HG03469 (cell line): ENCODE data around the gene NR2E1.

ENCODE experiments used
- ATAC-seq: cut with Tn5 transposase; IDR thresholded peaks from one replicate; pipeline ENCODE4 v1.9.1; 2021; ENCODE audit warnings: mild to moderate bottlenecking, moderate library complexity, moderate number of reproducible peaks; ENCODE audit not compliant: unreplicated experiment

The NR2E1 gene

GRCh38 chr6:108165714-108166663, at the start of gene NR2E1:
Gene NR2E1 (plus strand): TSS chr6:108166022. CDS start chr6:108166766, 744 bp downstream.
- no peak for ATAC-seq

GRCh38 chr6:108116546-108117426, 49.0 kb upstream of the NR2E1 start:
- ATAC-seq, result no peak

- ATAC-seq, result no peak
Observed at GRCh38 chr6:108117427-108118358, 48.1 kb upstream of the NR2E1 start.

GRCh38 chr6:108118359-108118724, 47.5 kb upstream of the NR2E1 start:
- no peak for ATAC-seq

GRCh38 chr6:108118810-108119768, 46.7 kb upstream of the NR2E1 start:
- no peak for ATAC-seq

DNA sequence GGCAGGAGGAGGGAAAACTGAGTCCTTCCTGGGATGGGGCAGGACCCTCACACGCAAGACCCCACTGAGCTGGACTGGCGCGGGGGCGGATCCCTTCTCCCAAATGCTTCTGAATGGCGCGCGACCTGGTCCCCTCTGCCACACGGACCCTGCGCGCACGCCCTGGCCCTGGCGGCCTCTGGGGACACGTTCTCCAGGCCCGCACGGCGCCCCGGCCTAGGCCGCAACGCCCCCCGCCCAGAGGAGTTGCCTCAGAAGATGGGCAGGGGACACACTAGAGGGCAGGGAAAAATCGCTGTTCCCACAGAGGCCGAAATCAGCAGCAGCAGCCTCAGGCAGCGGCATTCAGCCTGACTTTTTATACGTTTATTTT, 46.1 kb upstream of the NR2E1 start:
- no peak for ATAC-seq

DNA sequence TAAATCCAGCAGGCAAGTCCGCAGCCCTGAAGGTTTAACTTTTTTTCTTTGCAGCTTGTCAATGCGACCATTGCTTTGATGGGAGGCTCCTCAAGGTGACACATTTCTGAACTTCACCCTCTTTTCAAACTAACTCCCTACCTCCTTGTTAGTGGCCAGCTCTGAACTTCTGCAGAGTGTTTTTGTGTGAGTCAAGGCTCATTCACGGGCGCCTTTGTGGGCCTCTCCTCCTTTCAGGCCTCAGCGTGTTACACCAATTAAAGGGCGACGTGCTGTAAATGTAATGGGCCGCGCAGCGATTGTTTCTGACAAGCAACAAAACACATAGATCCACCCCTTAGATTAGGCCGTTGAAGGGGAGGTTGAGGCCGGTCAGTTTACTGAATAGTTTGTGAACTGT, 45.5 kb upstream of the NR2E1 start:
- ATAC-seq, result no peak

DNA sequence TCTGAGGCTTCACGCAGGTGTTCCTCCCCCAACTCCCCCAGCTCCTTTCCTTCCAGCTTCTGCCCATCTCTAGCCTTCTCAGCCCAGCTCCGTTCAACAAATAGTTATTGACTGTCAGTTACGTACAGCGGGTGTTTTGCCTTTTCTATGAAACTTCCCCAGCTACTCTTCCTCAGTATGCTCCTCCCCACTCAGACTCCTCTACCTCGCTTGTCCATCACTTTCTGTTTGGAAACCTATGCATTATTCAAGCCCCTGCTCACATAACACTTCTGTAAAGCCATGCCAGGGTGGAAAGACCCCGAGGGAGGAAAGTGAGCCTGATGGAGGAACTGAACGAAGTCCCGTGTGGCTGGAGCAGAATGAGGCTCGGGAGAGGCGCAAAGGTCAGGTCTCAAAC, 44.2 kb upstream of the NR2E1 start:
- no peak for ATAC-seq

- no peak for ATAC-seq
Observed at GRCh38 chr6:108123481-108123929, 42.3 kb upstream of the NR2E1 start.

DNA sequence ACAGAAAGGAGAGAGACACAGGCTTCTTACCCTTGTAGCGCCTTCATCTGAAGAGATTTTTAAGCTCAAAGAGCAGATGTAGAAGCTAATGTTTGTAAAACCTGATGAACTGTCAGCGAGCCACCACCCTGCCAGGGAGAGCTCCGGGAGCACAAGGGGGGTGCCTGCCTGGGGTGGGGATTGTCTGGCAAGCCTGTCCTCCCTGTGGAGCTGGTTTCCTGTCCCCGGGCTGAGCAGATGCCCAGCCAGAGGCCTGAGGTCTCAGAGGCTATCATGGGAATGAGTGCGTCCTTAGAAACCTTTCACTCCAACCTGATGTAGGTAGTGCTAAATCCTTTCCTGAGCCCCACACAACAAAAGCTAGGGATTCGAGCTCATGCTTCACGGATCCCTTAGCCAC, 41.9 kb upstream of the NR2E1 start:
- ATAC-seq, result no peak

GRCh38 chr6:108127056-108127455, 38.8 kb upstream of the NR2E1 start:
- no peak for ATAC-seq

DNA sequence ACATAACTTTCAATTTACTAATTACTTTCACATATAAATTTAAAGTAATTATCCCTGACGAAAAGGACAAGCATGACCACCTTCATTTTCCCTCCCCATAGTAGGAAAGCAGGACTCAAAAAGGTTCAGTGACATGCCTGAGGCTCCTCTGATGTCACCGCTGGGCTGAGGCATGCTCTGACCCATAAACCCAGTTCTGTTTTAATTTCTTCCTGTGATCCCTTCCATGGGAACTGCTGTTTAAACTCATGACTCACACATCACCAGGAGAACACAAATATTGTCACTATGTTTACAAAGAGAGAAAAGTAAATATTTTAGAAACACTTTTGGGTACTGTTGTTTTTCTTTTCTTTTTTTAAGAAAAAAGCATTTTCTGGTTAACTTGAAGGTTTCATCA, 38.0 kb upstream of the NR2E1 start:
- ATAC-seq, result no peak

GRCh38 chr6:108130262-108130661, 35.6 kb upstream of the NR2E1 start:
- no peak for ATAC-seq

GRCh38 chr6:108132863-108133262, 33.0 kb upstream of the NR2E1 start:
- no peak for ATAC-seq

DNA sequence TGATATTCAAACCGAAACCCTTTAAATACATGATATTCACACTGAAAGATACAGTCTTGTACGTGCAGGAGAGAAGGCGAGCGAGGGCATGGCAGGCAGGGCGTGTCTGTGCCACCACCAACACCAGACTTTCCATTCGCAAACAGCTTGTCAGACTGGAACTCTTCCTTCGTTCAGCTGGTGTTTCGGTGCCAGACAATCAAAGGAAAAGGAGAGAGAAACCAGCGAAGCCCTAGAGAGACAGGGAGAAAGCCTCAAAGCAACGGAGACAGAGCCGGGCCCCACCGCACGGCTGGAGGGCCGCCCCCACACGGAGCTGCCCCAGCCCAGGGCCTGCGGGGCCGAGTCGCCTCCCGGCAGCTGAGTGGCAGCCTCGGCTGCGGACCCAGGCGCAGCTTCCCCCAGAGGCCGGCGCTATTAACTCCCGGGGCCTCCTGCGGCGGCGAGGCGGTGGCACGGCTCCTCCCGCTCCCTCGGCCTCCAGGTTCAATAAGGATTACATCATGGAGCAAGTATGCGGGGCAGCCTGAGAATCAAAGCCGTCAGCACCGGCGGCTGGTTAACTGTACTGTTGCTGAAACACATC, 32.1 kb upstream of the NR2E1 start:
- no peak for ATAC-seq

- no peak for ATAC-seq
Observed at GRCh38 chr6:108134213-108134970, 31.4 kb upstream of the NR2E1 start.

DNA sequence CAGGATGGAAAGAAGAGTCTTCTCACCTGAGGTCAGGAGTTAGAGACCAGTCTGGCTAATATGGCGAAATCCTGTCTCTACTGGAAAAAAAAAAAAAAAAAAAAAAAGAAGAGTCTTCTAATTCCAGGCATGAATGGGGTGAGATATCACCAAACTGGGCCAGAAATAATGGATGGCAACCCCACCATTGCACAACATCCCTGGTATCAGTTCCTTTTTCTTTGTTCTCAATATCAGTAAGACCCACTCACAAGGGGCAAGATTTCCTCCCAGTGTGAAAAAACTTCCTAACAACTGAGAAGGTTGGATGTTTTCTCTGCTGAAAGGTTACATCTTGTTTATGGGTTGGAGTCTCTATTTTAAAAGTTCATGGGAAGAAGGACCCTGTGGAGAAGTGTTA, 23.6 kb upstream of the NR2E1 start:
- ATAC-seq, result no peak

GRCh38 chr6:108145639-108146038, 20.2 kb upstream of the NR2E1 start:
- ATAC-seq, result no peak
